ENCODE data around the gene FGR.

The FGR gene

GRCh38 chr1:27585684-27586083 is 49.3 kb downstream of the FGR start:
- DNase-seq (ENCODE audit: low read depth), result no peak

- no peak for DNase-seq (ENCODE audit: low read depth)
Observed at GRCh38 chr1:27584453-27584852, 50.5 kb downstream of the FGR start.

GRCh38 chr1:27583479-27583878 is 51.5 kb downstream of the FGR start:
- DNase-seq (ENCODE audit: low read depth), result no peak

- DNase-seq (ENCODE audit: low read depth), result no peak
Observed at GRCh38 chr1:27581823-27582243, 53.2 kb downstream of the FGR start.

GRCh38 chr1:27577504-27578188 is 57.3 kb downstream of the FGR start:
- no peak for DNase-seq (ENCODE audit: low read depth)

GRCh38 chr1:27576806-27577227 is 58.2 kb downstream of the FGR start:
- no peak for DNase-seq (ENCODE audit: low read depth)

GRCh38 chr1:27575840-27576331 is 59.1 kb downstream of the FGR start:
- no peak for DNase-seq (ENCODE audit: low read depth)

GRCh38 chr1:27574871-27575831 is 59.8 kb downstream of the FGR start:
- DNase-seq (ENCODE audit: low read depth), result no peak

GRCh38 chr1:27574001-27574781 is 60.8 kb downstream of the FGR start:
- no peak for DNase-seq (ENCODE audit: low read depth)

- DNase-seq (ENCODE audit: low read depth), result no peak
Observed at GRCh38 chr1:27572679-27573426, 62.1 kb downstream of the FGR start.

GRCh38 chr1:27572019-27572678 is 62.8 kb downstream of the FGR start:
- no peak for DNase-seq (ENCODE audit: low read depth)

- DNase-seq (ENCODE audit: low read depth), result no peak
Observed at GRCh38 chr1:27571439-27572018, 63.5 kb downstream of the FGR start.

GRCh38 chr1:27570784-27571183 is 64.2 kb downstream of the FGR start:
- DNase-seq (ENCODE audit: low read depth), result no peak

GRCh38 chr1:27570356-27570755 is 64.6 kb downstream of the FGR start:
- no peak for DNase-seq (ENCODE audit: low read depth)

- DNase-seq (ENCODE audit: low read depth), result no peak
Observed at GRCh38 chr1:27569506-27570291, 65.3 kb downstream of the FGR start.

- DNase-seq (ENCODE audit: low read depth), result no peak
Observed at GRCh38 chr1:27569088-27569460, 65.9 kb downstream of the FGR start.

GRCh38 chr1:27568300-27569087 is 66.5 kb downstream of the FGR start:
- peak; percentile 80 for DNase-seq (ENCODE audit: low read depth)

- no peak for DNase-seq (ENCODE audit: low read depth)
Observed at GRCh38 chr1:27567971-27568299, 67.0 kb downstream of the FGR start.

GRCh38 chr1:27567146-27567526 is 67.8 kb downstream of the FGR start:
- DNase-seq (ENCODE audit: low read depth), result no peak
